HepG2 (cell line): ENCODE data around the gene PODN. TPM values are rescaled to one million over a fixed set of nuclear protein-coding genes. Genes with fewer than 3 reads are reported as not detected.

Source experiments
- AGO2 ChIP-seq: fragments of 200-400 bp; formaldehyde crosslinking; optimal IDR thresholded peaks from 2 replicates; pipeline ENCODE3; 2017; ENCODE audit warnings: mild to moderate bottlenecking, low read depth, low read length, moderate library complexity
- ATRX ChIP-seq: sonication (generic); formaldehyde crosslinking; IDR thresholded peaks from 2 replicates; pipeline ENCODE4 v1.4.0; 2020; ENCODE audit warnings: missing genetic modification reagents, borderline replicate concordance
- CC2D1A ChIP-seq: sonication (generic); formaldehyde crosslinking; IDR thresholded peaks from 2 replicates; pipeline ENCODE4 v1.8.1; 2023; ENCODE audit warnings: mild to moderate bottlenecking, missing genetic modification reagents
- CEBPB ChIP-seq: IDR thresholded peaks from 2 replicates; pipeline ENCODE4 v1.6.1; 2011; ENCODE audit warnings: low read depth, low read length, improper control_type of control experiment, borderline replicate concordance
- ETV6 ChIP-seq: sonication (generic); formaldehyde crosslinking; conservative IDR thresholded peaks from 2 replicates; pipeline ENCODE4 v1.4.0; 2020; ENCODE audit warnings: missing genetic modification reagents
- HDAC6 ChIP-seq: fragments of 200-600 bp; sonication (generic); IDR thresholded peaks from 2 replicates; pipeline ENCODE4 v1.7.0; 2017; ENCODE audit warnings: mild to moderate bottlenecking, antibody characterized with exemption, low read length, low read depth
- KDM1A ChIP-seq: IDR thresholded peaks from 2 replicates; pipeline ENCODE4 v1.6.1; 2016; ENCODE audit warnings: missing compliant biosample characterization
- KDM4B ChIP-seq: sonication (generic); formaldehyde crosslinking; IDR thresholded peaks from 2 replicates; pipeline ENCODE4 v1.4.0; 2020; ENCODE audit warnings: missing genetic modification reagents
- KDM6A ChIP-seq: IDR thresholded peaks from 2 replicates; pipeline ENCODE4 v1.6.1; 2016; ENCODE audit warnings: low read depth
- KLF12 ChIP-seq: sonication (generic); formaldehyde crosslinking; IDR thresholded peaks from 2 replicates; pipeline ENCODE4 v1.4.0; 2020; ENCODE audit warnings: missing genetic modification reagents, borderline replicate concordance
- MIER2 ChIP-seq: IDR thresholded peaks from 2 replicates; pipeline ENCODE4 v1.6.1; 2016; ENCODE audit warnings: missing biosample characterization, missing genetic modification reagents
- NAIF1 ChIP-seq: sonication (generic); formaldehyde crosslinking; IDR thresholded peaks from 2 replicates; pipeline ENCODE4 v1.5.0; 2020; ENCODE audit warnings: mild to moderate bottlenecking, missing genetic modification reagents, borderline replicate concordance
- NRL ChIP-seq: sonication (generic); formaldehyde crosslinking; IDR thresholded peaks from 2 replicates; pipeline ENCODE4 v1.5.0; 2020; ENCODE audit warnings: missing genetic modification reagents, mild to moderate bottlenecking, moderate library complexity, borderline replicate concordance
- PHF8 ChIP-seq: sonication (generic); formaldehyde crosslinking; IDR thresholded peaks from 2 replicates; pipeline ENCODE4 v1.5.0; 2020; ENCODE audit warnings: missing genetic modification reagents
- REPIN1 ChIP-seq: sonication (generic); formaldehyde crosslinking; IDR thresholded peaks from 2 replicates; pipeline ENCODE4 v1.8.0; 2022; ENCODE audit warnings: missing genetic modification reagents, low read depth, mild to moderate bottlenecking, borderline replicate concordance
- SIN3B ChIP-seq: fragments of 150-350 bp; IDR thresholded peaks from 2 replicates; pipeline ENCODE4 v1.6.1; 2014; ENCODE audit warnings: low read length
- SMAD1 ChIP-seq: sonication (generic); formaldehyde crosslinking; IDR thresholded peaks from 2 replicates; pipeline ENCODE4 v1.4.0; 2020; ENCODE audit warnings: missing genetic modification reagents, low read depth, mild to moderate bottlenecking, borderline replicate concordance
- TGIF2 ChIP-seq: IDR thresholded peaks from 2 replicates; pipeline ENCODE4 v1.6.1; 2016; ENCODE audit warnings: control low read depth, missing compliant biosample characterization
- ZNF101 ChIP-seq: sonication (generic); formaldehyde crosslinking; IDR thresholded peaks from 2 replicates; pipeline ENCODE4 v1.4.0; 2020; ENCODE audit warnings: mild to moderate bottlenecking, low read depth, missing genetic modification reagents, borderline replicate concordance
- ZNF121 ChIP-seq: sonication (generic); formaldehyde crosslinking; IDR thresholded peaks from 2 replicates; pipeline ENCODE4 v1.5.0; 2020; ENCODE audit warnings: mild to moderate bottlenecking, missing genetic modification reagents
- ZNF256 ChIP-seq: sonication (generic); formaldehyde crosslinking; conservative IDR thresholded peaks from 2 replicates; pipeline ENCODE4 v1.4.0; 2020; ENCODE audit warnings: missing genetic modification reagents
- ZNF552 ChIP-seq: sonication (generic); formaldehyde crosslinking; IDR thresholded peaks from 2 replicates; pipeline ENCODE4 v1.9.0; 2022; ENCODE audit warnings: missing genetic modification reagents, mild to moderate bottlenecking, borderline replicate concordance
- ZSCAN12 ChIP-seq: sonication (generic); formaldehyde crosslinking; IDR thresholded peaks from 2 replicates; pipeline ENCODE4 v1.9.0; 2021; ENCODE audit warnings: mild to moderate bottlenecking, missing genetic modification reagents
- ZSCAN21 ChIP-seq: sonication (generic); formaldehyde crosslinking; IDR thresholded peaks from 2 replicates; pipeline ENCODE4 v1.8.0; 2022; ENCODE audit warnings: mild to moderate bottlenecking, missing genetic modification reagents, moderate library complexity, borderline replicate concordance
- polyA plus RNA-seq, 8 experiments: library from polyadenylated mRNA; depleted of rRNA in 3 of 8; stranded (reverse) in 7 of 8; unstranded in 1 of 8; fragments of >200 nt; fragmentation: Illumina TruSeq in 4 of 8; extraction: Trizol in 4 of 8; gene quantifications; 2 replicates each; pipeline versions ENCODE4 v1.2.1 to v1.2.3, GENCODE V29; 2011 to 2016; ENCODE audit warnings: low read depth in 4 of 8, missing spikeins in 1 of 8, mixed read lengths in 1 of 8; ENCODE audit not compliant: insufficient read depth in 1 of 8
- total RNA-seq, 5 experiments: library from RNA; depleted of rRNA; stranded (reverse); fragments of >200 nt; fragmentation: Illumina TruSeq; extraction: Trizol; gene quantifications; 2 replicates each; pipeline ENCODE4 v1.2.3, GENCODE V29; 2016; ENCODE audit warnings: low read depth in 1 of 5
- TF ChIP-seq, protein P1 (sequence below): sonication (generic); formaldehyde crosslinking; IDR thresholded peaks from 2 replicates; pipeline ENCODE4 v1.4.0; 2020; ENCODE audit warnings: missing genetic modification reagents
- TF ChIP-seq, protein P2 (sequence below): IDR thresholded peaks from 2 replicates; pipeline ENCODE4 v1.4.0; 2020; ENCODE audit warnings: mild to moderate bottlenecking, missing genetic modification reagents
- TF ChIP-seq, protein P3 (sequence below): IDR thresholded peaks from 2 replicates; pipeline ENCODE4 v1.6.1; 2016

The PODN gene
- total and polyA plus RNA-seq, 2 of the 13 experiments (the other 11 are each of a cell fraction or from before 2014, with no cell fraction given), result 0.13 TPM; not detected in 1

DNA sequence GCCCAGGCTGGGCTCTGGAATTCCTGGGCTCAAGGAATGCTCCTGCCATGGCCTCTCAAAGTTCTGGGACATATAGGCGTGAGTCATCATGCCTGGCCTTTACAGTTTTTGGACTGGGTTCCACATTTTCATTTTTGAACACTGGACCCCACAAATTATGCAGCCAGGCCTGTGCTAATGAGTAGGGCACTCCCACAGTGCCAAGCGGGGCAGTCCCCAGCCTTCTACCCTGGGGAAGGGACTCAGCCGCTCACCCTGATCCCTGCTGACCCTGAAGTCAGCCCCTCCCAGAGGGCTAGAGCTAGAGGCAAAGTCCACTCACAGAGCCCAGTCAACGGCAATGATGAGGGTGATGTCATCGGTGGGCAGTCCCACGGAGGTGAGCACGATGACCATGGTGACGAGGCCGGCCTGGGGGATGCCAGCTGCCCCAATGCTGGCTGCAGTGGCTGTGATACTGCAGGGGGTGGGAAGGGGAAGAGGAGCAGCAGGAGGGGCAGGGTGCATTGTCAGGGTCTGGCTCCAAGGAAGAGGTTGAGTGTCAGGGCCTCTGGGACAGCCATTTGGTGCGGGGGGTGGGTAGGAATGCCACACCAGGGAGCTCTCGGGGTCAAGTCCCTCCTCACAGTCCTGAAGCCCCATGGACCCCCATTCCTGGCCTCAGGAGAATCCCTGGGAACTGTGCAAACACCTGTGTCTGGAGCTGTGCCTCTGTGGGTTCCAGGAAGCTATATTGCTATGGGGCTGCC lies 27.6 kb downstream of the PODN start (continued):
- TF ChIP-seq, protein P1, sequence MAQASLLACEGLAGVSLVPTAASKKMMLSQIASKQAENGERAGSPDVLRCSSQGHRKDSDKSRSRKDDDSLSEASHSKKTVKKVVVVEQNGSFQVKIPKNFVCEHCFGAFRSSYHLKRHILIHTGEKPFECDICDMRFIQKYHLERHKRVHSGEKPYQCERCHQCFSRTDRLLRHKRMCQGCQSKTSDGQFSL (CRISPR knock-in tag), result no peak
- TF ChIP-seq REPIN1 (peak; percentile 60; the same call in 1 of the 2 replicates), SMAD1 (no peak), ZNF552 (CRISPR knock-in tag) (no peak), KDM1A (CRISPR knock-in tag) (no peak), ZNF121 (CRISPR knock-in tag) (peak; percentile 95), TGIF2 (0 out of 2 replicates have a peak, but pooled peaks have one; percentile 30), MIER2 (CRISPR knock-in tag) (peak; percentile 48; the same call in 1 of the 2 replicates), ZSCAN21 (CRISPR knock-in tag) (peak; percentile 50; the same call in 1 of the 2 replicates), NRL (CRISPR knock-in tag) (no peak), KDM6A (peak; percentile 79), ATRX (no peak), PHF8 (CRISPR knock-in tag) (no peak; the same call in 1 of the 2 replicates), SIN3B (no peak), KLF12 (CRISPR knock-in tag) (peak; percentile 47; the same call in 1 of the 2 replicates), HDAC6 (no peak), ZNF256 (CRISPR knock-in tag) (no peak), ETV6 (CRISPR knock-in tag) (no peak), NAIF1 (CRISPR knock-in tag) (no peak), KDM4B (CRISPR knock-in tag) (no peak), CC2D1A (no peak), CEBPB (no peak), ZSCAN12 (CRISPR knock-in tag) (no peak), ZNF101 (CRISPR knock-in tag) (no peak), AGO2 (no peak)
- TF ChIP-seq, protein P2, sequence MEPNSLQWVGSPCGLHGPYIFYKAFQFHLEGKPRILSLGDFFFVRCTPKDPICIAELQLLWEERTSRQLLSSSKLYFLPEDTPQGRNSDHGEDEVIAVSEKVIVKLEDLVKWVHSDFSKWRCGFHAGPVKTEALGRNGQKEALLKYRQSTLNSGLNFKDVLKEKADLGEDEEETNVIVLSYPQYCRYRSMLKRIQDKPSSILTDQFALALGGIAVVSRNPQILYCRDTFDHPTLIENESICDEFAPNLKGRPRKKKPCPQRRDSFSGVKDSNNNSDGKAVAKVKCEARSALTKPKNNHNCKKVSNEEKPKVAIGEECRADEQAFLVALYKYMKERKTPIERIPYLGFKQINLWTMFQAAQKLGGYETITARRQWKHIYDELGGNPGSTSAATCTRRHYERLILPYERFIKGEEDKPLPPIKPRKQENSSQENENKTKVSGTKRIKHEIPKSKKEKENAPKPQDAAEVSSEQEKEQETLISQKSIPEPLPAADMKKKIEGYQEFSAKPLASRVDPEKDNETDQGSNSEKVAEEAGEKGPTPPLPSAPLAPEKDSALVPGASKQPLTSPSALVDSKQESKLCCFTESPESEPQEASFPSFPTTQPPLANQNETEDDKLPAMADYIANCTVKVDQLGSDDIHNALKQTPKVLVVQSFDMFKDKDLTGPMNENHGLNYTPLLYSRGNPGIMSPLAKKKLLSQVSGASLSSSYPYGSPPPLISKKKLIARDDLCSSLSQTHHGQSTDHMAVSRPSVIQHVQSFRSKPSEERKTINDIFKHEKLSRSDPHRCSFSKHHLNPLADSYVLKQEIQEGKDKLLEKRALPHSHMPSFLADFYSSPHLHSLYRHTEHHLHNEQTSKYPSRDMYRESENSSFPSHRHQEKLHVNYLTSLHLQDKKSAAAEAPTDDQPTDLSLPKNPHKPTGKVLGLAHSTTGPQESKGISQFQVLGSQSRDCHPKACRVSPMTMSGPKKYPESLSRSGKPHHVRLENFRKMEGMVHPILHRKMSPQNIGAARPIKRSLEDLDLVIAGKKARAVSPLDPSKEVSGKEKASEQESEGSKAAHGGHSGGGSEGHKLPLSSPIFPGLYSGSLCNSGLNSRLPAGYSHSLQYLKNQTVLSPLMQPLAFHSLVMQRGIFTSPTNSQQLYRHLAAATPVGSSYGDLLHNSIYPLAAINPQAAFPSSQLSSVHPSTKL, result peak; percentile 82
- TF ChIP-seq, protein P3, sequence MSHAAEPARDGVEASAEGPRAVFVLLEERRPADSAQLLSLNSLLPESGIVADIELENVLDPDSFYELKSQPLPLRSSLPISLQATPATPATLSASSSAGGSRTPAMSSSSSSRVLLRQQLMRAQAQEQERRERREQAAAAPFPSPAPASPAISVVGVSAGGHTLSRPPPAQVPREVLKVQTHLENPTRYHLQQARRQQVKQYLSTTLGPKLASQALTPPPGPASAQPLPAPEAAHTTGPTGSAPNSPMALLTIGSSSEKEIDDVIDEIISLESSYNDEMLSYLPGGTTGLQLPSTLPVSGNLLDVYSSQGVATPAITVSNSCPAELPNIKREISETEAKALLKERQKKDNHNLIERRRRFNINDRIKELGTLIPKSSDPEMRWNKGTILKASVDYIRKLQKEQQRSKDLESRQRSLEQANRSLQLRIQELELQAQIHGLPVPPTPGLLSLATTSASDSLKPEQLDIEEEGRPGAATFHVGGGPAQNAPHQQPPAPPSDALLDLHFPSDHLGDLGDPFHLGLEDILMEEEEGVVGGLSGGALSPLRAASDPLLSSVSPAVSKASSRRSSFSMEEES (CRISPR knock-in tag), result no peak
